ENCODE results near the gene LYPD6B.

LYPD6B gene

DNA sequence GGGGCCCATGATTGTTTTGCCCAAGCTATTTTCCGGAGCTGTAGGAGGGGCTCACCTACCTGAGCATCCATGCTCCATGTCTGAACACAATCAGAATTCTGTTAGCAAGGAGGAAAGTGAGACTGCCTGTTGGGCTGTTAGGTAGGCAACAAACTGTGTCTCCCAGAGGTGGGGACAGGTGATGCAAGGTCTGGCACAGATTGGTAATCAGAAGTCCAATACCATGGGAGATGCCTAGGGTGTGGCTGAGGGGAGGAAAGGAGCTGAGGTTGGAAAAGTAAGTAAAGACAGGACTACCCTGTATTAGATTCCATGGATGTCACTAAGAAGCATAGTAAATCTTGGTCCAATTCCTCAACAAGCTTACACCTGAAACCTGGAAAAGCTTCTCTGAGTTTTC lies 3.0 kb downstream of the LYPD6B start:
- DNase-seq (ENCODE audit: low spot score), result no peak

- DNase-seq (ENCODE audit: low spot score), result no peak
These were observed 4.4 kb downstream of the LYPD6B start for GRCh38 chr2:149042881-149043280.

GRCh38 chr2:149044500-149044899 lies 6.0 kb downstream of the LYPD6B start:
- DNase-seq (ENCODE audit: low spot score), result no peak

GRCh38 chr2:149047118-149047517 lies 8.6 kb downstream of the LYPD6B start:
- no peak for DNase-seq (ENCODE audit: low spot score)

DNA sequence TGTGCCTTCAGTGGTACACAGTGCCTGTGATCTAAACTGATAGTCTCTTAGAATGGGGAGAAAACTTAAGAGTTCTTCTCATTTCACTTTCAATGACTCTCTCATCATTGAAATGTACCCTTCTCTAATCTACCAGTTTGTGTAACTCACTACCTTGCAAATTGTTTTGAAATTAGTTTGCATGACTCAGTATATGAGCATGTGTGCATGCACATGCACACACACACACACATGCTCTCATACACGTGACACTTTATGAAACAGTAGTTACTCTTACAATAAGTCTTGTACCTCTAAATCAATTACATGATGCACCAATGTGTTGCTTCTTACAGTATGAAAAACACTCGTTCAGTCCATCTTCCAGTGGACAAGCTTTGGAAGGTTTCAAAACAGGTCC lies 10.6 kb downstream of the LYPD6B start:
- no peak for DNase-seq (ENCODE audit: low spot score)

- no peak for DNase-seq (ENCODE audit: low spot score)
These were observed 11.7 kb downstream of the LYPD6B start for GRCh38 chr2:149050188-149050587.

- no peak for DNase-seq (ENCODE audit: low spot score)
These were observed 17.3 kb downstream of the LYPD6B start for GRCh38 chr2:149055751-149056150.

GRCh38 chr2:149056541-149057255 lies 18.2 kb downstream of the LYPD6B start:
- DNase-seq (ENCODE audit: low spot score), result no peak

DNA sequence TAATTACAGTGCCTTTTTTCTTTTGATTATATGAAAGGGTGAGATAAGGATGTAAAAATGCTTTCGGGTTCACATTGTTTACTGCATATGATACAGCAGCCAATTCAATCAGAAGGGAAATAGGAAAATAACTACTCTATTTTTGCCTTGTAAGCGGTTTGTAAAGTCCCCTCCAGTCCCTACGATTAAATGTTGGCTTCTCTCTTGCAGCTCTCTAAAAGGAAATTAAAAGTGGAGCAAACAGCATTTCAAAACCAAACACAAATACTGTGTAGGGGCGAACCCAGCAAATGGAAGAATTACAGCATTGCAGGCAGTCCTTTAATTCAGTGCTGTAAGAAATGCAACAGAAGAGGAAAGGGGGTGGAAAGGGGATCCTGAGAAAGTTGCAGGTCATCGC lies 18.9 kb downstream of the LYPD6B start:
- DNase-seq (ENCODE audit: low spot score), result no peak

GRCh38 chr2:149058936-149059335 lies 20.4 kb downstream of the LYPD6B start:
- DNase-seq (ENCODE audit: low spot score), result no peak

GRCh38 chr2:149059822-149060221 lies 21.3 kb downstream of the LYPD6B start:
- no peak for DNase-seq (ENCODE audit: low spot score)

DNA sequence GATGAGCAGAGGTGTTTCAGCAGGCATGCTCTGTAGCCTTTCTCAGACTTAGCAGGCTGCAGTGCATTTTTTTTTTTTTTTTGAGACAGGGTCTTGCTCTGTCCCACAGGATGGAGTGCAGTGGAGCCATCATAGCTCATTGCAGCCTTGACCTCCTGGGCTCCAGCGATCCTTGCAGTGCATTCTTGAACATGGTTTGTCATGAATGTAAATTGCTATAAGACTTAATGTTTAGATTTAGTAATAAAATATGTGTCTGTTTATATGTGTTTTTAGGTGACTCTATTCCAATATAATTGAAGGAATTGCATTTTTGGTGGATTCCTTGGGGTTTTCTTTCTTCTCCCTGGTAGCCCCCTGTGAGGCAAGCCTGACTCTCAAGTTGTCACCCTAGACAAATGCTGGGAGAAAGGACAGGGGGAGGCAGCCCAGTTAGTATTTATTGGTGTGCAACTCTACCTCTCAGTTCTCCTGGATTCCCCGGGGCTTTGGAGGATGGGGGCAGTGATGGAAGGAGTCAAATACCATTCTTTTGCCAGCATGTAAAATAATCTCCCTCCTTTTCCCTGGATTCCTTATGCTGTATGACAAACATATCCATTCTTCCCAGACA lies 22.7 kb downstream of the LYPD6B start:
- no peak for DNase-seq (ENCODE audit: low spot score)

- no peak for DNase-seq (ENCODE audit: low spot score)
These were observed 24.0 kb downstream of the LYPD6B start for GRCh38 chr2:149062531-149062930.

DNA sequence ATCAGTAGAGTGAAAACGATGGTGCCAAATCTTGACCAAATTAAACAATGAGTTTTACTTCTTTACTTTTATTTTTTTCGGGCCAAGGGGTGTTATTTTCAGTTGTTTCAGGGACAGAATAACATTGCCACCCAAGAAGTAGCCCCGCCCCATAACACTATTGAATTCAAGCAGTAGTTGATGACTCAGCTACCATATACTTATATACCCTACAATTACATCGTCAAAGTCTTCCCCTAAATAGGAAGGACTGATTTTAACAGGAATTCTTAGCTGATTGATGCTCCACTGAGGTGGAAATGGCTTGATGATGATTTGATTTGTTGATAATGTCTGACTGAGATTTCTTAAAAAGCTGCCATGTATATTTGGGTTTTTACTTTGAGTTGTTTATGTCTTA lies 24.7 kb downstream of the LYPD6B start:
- DNase-seq (ENCODE audit: low spot score), result no peak

- no peak for DNase-seq (ENCODE audit: low spot score)
These were observed 25.9 kb downstream of the LYPD6B start for GRCh38 chr2:149064365-149064841.

DNA sequence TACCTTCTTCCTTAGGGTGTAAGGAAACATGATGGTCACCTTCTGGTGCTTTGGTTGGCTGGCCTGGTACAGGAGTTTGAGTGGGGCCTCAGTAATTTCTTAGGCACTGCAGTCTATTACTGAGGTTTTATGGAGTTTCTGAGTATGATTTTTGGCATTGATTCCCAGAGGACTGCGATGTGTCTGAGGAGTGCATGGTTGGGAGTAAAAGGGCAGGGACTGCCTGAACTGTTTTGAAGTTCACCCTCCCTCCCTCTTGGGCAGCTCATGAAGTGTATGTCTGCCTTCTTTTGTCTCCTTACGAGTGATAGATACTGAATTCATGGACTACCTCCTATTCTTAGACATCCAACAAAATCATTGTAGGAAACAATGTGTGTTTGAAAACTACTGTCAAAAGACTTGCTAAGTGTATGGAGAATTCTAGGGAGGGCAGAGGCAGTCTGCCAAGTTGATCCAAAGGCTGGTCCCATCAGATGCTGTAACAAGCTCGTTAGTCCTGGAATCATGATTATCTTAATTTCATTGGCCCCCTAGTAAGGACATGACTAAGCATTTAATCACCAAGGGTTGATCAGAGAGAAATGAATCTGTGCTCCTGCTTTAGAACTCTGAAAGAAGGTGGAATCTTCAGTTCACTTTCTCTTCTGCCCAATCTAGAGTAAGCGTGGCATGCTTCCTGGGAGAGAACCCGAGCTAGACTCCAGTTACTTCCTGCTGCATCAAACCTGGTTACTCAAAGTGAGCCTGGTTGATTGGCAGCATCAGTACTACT lies 26.5 kb downstream of the LYPD6B start:
- DNase-seq (ENCODE audit: low spot score), result no peak

GRCh38 chr2:149068225-149068995 lies 29.9 kb downstream of the LYPD6B start:
- DNase-seq (ENCODE audit: low spot score), result no peak

GRCh38 chr2:149068996-149069888 lies 30.7 kb downstream of the LYPD6B start:
- peak; percentile 34 for DNase-seq (ENCODE audit: low spot score)

GRCh38 chr2:149070681-149071320 lies 32.3 kb downstream of the LYPD6B start:
- no peak for DNase-seq (ENCODE audit: low spot score)

GRCh38 chr2:149075105-149075504 lies 36.6 kb downstream of the LYPD6B start:
- DNase-seq (ENCODE audit: low spot score), result no peak

DNA sequence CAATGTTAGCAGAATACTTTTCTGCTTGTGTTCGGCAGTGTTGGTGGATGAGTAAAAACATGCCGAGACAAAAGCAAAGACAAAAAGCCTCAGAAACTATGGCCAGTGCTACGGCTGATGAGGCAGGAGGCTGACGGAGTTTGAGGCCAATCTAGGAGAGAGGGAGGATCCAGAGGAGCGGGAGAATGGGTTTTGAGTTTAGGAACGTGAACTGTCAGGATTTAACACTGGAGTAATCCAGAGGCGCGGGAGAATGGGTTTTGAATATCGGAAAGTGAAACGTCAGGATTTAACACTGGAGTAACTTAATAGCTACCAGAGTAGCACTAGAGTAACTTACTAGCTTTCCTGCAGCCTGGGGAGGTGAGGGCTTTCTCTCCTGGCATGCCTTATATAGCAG lies 37.4 kb downstream of the LYPD6B start:
- DNase-seq (ENCODE audit: low spot score), result no peak

Measured in CD4-positive, alpha-beta T cell treated with Interleukin-6 at 100 ng/mL for 8 hours (primary cell).